Gastroesophageal sphincter (tissue), 4 donors: ENCODE measurements around the gene C14orf119. TPM values are rescaled to one million over a fixed set of nuclear protein-coding genes. Genes with fewer than 3 reads are reported as not detected.

Experiments used
- ATAC-seq: fragments of 150-250 bp; one replicate; pipeline ENCODE4 v1.9.1; 2016; ENCODE audit warnings: mild to moderate bottlenecking, moderate library complexity
- H3K27ac ChIP-seq, 4 donors: fragments of 200-600 bp; sonication (generic) in 3 of 4; 1 replicate in 3 of 4; 2 replicates in 1 of 4; pipeline ENCODE4 v1.5.1; 2016 to 2019
- H3K27me3 ChIP-seq: fragments of 200-600 bp; sonication (generic); one replicate; pipeline ENCODE4 v1.5.1; 2019
- H3K36me3 ChIP-seq, 2 donors: fragments of 200-600 bp; sonication (generic); one replicate each; pipeline ENCODE4 v1.5.1; 2019; ENCODE audit warnings: control low read depth in 1 of 2
- H3K4me1 ChIP-seq, 3 donors: fragments of 200-600 bp; sonication (generic); 1 replicate in 2 of 3; 2 replicates in 1 of 3; pipeline ENCODE4 v1.5.1; 2016 to 2019; ENCODE audit warnings: control low read depth in 2 of 3
- H3K4me3 ChIP-seq, 2 donors: fragments of 200-600 bp; sonication (generic); one replicate each; pipeline ENCODE4 v1.5.1; 2019; ENCODE audit warnings: mild to moderate bottlenecking in 1 of 2, moderate library complexity in 1 of 2
- H3K9me3 ChIP-seq, 3 donors: fragments of 200-600 bp; sonication (generic); one replicate each; pipeline ENCODE4 v1.5.1; 2017 to 2019; ENCODE audit warnings: control low read depth in 2 of 3
- EP300 ChIP-seq: sonication (generic); formaldehyde crosslinking; IDR thresholded peaks from one replicate; pipeline ENCODE4 v1.6.1; 2017; ENCODE audit warnings: antibody characterized with exemption, mild to moderate bottlenecking
- POLR2A ChIP-seq, 2 donors: fragments of 450-650 bp; IDR thresholded peaks; one replicate each; pipeline ENCODE4 v1.6.1; 2017; ENCODE audit warnings: antibody characterized with exemption in 2 of 2, mild to moderate bottlenecking in 2 of 2, moderate library complexity in 1 of 2
- POLR2AphosphoS5 ChIP-seq: sonication (generic); formaldehyde crosslinking; IDR thresholded peaks from one replicate; pipeline ENCODE4 v1.6.1; 2017; ENCODE audit warnings: antibody characterized with exemption
- WGBS, 2 donors: methylation state at CpG; one replicate each; pipeline ENCODE4 v1.1.5; 2018; ENCODE audit warnings: low coverage in 1 of 2; 5-methylcytosine and 5-hydroxymethylcytosine counted together
- total RNA-seq, 4 donors: library from RNA; depleted of rRNA; stranded (reverse); fragments of >200 nt; gene quantifications; one replicate each; pipeline ENCODE4 v1.1.0, GENCODE V29; 2016
- TF ChIP-seq, protein P1 (sequence below), 4 experiments: fragments of 200-600 bp in 2 of 4; fragments of 450-650 bp in 2 of 4; sonication (generic) in 1 of 4; IDR thresholded peaks; one replicate each; pipeline ENCODE4 v1.5.1; 2017 to 2019; ENCODE audit warnings: antibody characterized with exemption in 4 of 4, mild to moderate bottlenecking in 2 of 4, moderate library complexity in 2 of 4

Gene C14orf119
- total RNA-seq, 4 donors from 2014 or later = 31.3 to 38.2 (median 33.4) TPM

DNA sequence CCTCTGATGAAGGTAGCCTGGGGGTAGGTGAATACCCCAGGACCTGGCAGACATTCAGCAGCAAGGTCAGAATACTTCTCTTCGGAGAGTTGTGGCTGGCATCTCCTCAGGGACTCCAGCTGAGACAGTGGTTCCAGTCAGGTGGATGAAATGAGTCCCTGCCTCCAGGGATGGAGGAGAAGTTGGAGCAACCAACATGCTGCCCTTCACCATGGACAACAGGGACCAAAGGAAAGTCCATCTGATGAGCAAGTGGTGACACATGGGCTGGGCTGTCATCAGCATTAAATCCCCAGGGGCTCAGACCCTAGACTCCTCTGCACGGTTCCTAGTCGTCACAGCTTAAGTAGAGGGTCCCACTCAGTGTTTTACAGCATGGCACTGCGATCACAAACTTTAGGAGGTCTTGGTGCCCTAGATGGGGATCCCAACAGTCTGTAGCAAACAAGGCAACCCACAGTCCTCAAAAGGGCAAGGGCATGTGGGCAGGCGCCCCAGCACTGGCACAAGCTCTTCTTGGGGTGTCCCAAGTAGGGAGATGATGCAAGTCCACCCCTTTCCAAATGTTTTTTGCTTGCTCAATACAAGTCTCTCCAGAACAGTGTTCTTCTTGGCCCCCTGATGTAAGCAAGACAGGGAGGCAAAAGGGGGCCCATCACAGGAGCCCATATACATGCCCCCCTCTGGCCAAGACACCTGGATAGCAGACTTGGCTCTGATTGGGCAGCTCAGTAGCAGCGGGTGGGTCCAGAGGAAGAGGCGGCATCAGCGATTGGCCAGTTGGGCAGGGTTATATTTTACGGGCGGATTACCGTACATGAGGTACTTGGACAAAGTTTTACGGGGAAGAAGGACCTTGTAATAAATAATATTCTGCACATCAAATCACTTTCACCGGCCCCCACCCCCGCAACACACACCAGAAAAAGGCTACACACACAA lies 27.2 kb upstream of the C14orf119 start:
- Histone ChIP-seq H3K9me3 (no peaks in the 10 kb centered on the region), H3K27ac (peak overlapping the region in 3 of 4 donors; percentile 37 to 68 (median 47)), H3K36me3 (peaks cover 0 to 76% of the 10 kb centered on the region in 2 donors), H3K4me3 (no peak overlapping the region), H3K4me1 (peaks cover 10 to 59% (median 24%) of the 10 kb centered on the region in 3 donors), H3K27me3 (no peaks in the 10 kb centered on the region)
- ATAC-seq = no peak
- TF ChIP-seq, protein P1, sequence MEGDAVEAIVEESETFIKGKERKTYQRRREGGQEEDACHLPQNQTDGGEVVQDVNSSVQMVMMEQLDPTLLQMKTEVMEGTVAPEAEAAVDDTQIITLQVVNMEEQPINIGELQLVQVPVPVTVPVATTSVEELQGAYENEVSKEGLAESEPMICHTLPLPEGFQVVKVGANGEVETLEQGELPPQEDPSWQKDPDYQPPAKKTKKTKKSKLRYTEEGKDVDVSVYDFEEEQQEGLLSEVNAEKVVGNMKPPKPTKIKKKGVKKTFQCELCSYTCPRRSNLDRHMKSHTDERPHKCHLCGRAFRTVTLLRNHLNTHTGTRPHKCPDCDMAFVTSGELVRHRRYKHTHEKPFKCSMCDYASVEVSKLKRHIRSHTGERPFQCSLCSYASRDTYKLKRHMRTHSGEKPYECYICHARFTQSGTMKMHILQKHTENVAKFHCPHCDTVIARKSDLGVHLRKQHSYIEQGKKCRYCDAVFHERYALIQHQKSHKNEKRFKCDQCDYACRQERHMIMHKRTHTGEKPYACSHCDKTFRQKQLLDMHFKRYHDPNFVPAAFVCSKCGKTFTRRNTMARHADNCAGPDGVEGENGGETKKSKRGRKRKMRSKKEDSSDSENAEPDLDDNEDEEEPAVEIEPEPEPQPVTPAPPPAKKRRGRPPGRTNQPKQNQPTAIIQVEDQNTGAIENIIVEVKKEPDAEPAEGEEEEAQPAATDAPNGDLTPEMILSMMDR (IDR thresholded peaks at IDR 0.05) = no peak
- TF ChIP-seq EP300 = no peak
- no peak for TF ChIP-seq POLR2A (IDR thresholded peaks at IDR 0.05)
- WGBS, 2 donors = 32 to 63% methylated on average over 6 to 9 of the region's 14 CpGs

DNA sequence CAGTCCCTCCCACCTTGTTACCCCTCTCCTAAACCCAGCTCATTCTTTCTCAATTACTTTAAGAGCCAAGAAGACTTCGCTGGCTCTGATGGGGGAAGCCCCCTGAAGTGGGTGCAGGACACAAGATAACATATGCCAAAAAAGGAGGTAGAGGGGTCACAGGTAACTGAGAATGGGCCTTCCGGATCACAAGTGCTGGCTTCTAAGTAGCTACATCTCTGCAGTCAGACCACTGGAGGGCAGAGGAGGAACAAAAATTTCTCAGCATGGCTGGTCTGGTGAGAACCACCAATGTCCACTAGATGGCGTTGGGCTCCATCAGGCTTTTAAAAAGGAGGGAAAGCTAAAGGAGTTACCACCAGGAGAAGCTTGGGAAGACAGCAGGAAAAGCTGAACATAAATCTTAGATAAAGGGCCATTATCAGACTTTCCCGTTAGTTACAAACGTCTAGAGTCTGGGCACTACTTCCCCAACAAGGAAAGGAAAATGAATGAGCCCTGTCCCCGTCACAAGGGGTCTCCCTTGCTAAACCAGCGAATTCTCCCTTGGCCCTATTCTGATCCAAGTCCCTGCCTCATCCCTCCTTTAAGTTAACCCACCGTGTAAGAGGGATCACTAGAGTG lies 26.4 kb upstream of the C14orf119 start:
- WGBS, 2 donors = 19 to 30% methylated on average over 7 to 8 of the region's 8 CpGs
- no peaks in the 10 kb centered on the region for H3K9me3 ChIP-seq
- H3K27me3 ChIP-seq = no peaks in the 10 kb centered on the region
- H3K36me3 ChIP-seq = peaks cover 0 to 76% of the 10 kb centered on the region in 2 donors
- no peak overlapping the region for H3K4me3 ChIP-seq
- peaks cover 10 to 60% (median 24%) of the 10 kb centered on the region in 3 donors for H3K4me1 ChIP-seq
- TF ChIP-seq POLR2A (IDR thresholded peaks at IDR 0.05) = no peak
- TF ChIP-seq EP300 = no peak
- TF ChIP-seq, protein P1 (IDR thresholded peaks at IDR 0.05) = peak; percentile 95 to 99 (median 98)
- TF ChIP-seq POLR2AphosphoS5 = peak; percentile 12
- peak overlapping the region in 3 of 4 donors; percentile 37 to 68 (median 47) for H3K27ac ChIP-seq
- ATAC-seq = peak; percentile 82

DNA sequence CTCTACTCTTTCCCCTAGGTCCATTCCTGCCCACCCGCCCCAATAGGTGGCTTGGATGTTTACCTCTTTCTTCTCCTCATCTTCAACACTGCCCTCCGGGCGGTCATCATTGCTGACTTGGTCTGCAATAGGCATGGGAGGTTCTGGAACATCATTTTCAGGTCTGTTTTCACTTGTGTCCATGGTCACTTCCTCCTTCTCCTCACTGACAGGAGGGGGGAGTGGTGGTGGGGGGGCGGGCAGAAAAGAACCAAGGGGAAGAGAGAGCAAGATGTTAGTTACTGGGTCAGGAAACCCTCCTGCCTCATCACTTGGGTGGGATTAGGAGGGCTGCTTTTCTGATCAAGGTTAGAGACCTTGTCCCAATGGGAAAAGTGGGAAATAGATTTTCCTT lies 25.9 kb upstream of the C14orf119 start:
- H3K36me3 ChIP-seq = peaks cover 0 to 76% of the 10 kb centered on the region in 2 donors
- H3K4me3 ChIP-seq = no peak overlapping the region
- no peaks in the 10 kb centered on the region for H3K9me3 ChIP-seq
- H3K4me1 ChIP-seq = peaks cover 10 to 60% (median 24%) of the 10 kb centered on the region in 3 donors
- no peak for TF ChIP-seq EP300
- no peaks in the 10 kb centered on the region for H3K27me3 ChIP-seq
- ATAC-seq = no peak
- H3K27ac ChIP-seq = peak overlapping the region in 3 of 4 donors; percentile 29 to 68 (median 47)
- 88% methylated on average over 3 of the region's 4 CpGs; no CpG with 5 or more reads in 1 of the 2 donors for WGBS, 2 donors

DNA sequence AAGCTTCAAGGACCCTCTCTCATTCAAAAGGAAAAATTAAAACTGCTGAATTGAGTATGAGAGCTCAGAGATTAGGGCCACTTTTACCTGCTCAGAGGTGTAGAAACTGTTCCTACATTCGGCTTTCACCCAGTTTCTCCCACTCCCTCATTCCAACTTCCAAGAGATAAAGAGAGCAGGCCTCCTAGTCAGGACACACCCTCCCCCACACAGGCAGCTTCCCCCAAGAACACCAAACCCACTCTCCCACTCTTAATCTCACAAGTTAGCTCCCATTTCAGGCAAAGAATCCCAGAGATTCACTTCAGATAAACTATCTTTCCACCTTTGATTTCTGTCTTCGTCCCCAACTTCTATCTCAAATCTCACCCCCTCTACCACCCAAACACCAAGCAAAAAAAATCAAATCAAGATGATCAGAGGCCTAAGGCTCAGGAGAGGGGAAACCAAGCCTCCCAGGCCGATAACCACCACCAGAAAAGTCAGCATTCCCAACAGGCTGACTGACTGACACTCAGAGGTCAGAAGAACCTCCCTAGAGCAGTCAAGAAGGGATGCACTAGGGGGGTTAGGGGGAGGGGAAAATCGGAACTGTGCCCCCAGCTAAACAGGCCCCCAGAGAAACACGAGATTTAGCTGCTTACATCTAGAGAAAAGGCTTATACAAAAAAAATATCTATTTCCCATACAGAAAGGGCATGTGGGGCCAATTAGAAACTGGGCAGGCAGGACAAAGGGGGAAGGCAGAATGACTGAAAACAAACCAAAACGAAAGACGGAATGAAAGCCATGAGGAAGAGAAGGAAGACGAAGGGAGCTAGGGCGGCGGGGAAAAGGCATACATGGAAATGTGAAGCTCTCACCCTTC lies 24.8 kb upstream of the C14orf119 start:
- no peaks in the 10 kb centered on the region for H3K27me3 ChIP-seq
- TF ChIP-seq, protein P1 (IDR thresholded peaks at IDR 0.05) = no peak
- TF ChIP-seq POLR2A (IDR thresholded peaks at IDR 0.05) (no peak), EP300 (no peak), POLR2AphosphoS5 (no peak)
- peaks cover 0 to 76% of the 10 kb centered on the region in 2 donors for H3K36me3 ChIP-seq
- H3K4me3 ChIP-seq = peak overlapping the region; percentile 41 to 62
- H3K4me1 ChIP-seq = peaks cover 10 to 60% (median 24%) of the 10 kb centered on the region in 3 donors
- no peak for ATAC-seq
- 6% methylated on average over 9 of the region's 10 CpGs for WGBS, 2 donors
- no peaks in the 10 kb centered on the region for H3K9me3 ChIP-seq
- H3K27ac ChIP-seq = peak overlapping the region; percentile 37 to 85 (median 68)
